Activated CD4-positive, alpha-beta T cell treated with anti-CD3 and anti-CD28 coated beads, Interleukin-2, amount 10 ng/mL, durations not matched to agents 7 days and 5 days (primary cell): Measurements from ENCODE around the gene AQP1. TPM values are rescaled to one million over a fixed set of nuclear protein-coding genes. Genes with fewer than 3 reads are reported as not detected.

Experiments used
- CTCF ChIA-PET: fragments of 350-600 bp; sonication (Branson Sonifier 250); formaldehyde crosslinking; loops from one replicate; lab custom pipeline; 2021; ENCODE audit warnings: antibody characterized with exemption; lab: Charles Lee
- POLR2A ChIA-PET: fragments of 350-600 bp; sonication (Branson Sonifier 250); formaldehyde crosslinking; loops from one replicate; lab custom pipeline; 2021; ENCODE audit warnings: antibody characterized with exemption; lab: Charles Lee
- DNase-seq: peaks from one replicate; pipeline ENCODE4 v3.0.0-alpha.2; 2020
- H3K27ac Mint-ChIP-seq: one replicate; pipeline ENCODE4 v1.8.0; 2021; ENCODE audit warnings: mild to moderate bottlenecking, moderate library complexity, mixed read lengths
- H3K27me3 Mint-ChIP-seq: one replicate; pipeline ENCODE4 v1.8.0; 2021; ENCODE audit warnings: mixed read lengths
- H3K36me3 Mint-ChIP-seq: one replicate; pipeline ENCODE4 v1.8.0; 2021; ENCODE audit warnings: low read depth, mixed read lengths
- H3K4me1 Mint-ChIP-seq: one replicate; pipeline ENCODE4 v1.8.0; 2021; ENCODE audit warnings: mixed read lengths
- H3K4me3 Mint-ChIP-seq: one replicate; pipeline ENCODE4 v1.8.0; 2021; ENCODE audit warnings: mild to moderate bottlenecking, moderate library complexity, mixed read lengths
- H3K9me3 Mint-ChIP-seq: one replicate; pipeline ENCODE4 v1.8.0; 2021; ENCODE audit warnings: mixed read lengths
- total RNA-seq, 2 experiments: library from RNA; stranded (reverse); gene quantifications; one replicate each; pipeline ENCODE4 v1.2.3, GENCODE V29; 2021

AQP1 gene
- total RNA-seq, 2 experiments from 2014 or later: 0.12 to 0.21 TPM

DNA sequence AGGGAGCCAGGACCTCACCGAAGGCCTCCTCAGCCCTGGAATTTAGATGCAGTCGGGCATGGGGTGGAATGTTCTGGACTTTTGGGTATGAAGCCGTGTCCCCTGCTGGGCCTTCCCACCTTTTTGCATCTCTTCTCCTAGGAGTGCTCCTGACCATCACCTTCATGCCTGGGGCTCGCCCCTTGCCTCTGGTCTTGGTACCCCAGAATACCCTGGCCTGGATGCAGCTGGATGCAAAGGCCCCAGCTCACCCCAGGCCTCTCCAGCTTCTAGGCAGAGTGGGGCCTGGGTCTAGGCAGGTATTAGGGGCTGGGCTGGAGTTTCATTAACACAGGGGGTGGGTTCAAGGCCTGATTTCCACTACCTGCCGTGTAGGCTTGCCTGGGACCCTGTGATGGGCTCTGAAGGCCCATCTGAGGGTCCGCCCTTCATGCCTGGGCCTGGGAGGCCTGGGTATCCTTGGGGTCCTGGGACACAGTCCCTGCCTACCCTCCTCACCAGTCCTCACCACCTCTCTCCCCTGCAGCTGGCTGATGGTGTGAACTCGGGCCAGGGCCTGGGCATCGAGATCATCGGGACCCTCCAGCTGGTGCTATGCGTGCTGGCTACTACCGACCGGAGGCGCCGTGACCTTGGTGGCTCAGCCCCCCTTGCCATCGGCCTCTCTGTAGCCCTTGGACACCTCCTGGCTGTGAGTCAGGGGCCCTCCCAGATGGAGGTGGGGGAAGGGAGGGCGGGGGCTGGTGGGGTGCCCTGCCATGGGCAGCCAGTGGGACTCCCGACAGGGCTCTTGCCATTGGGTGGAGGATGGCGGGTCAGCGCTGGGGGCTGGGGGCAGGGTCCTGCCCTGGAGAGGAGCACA is 10.1 kb downstream of the AQP1 start:
- no peak overlapping the region for H3K4me3 Mint-ChIP-seq
- no peaks in the 10 kb centered on the region for H3K4me1 Mint-ChIP-seq
- no peaks in the 10 kb centered on the region for H3K9me3 Mint-ChIP-seq
- ChIA-PET CTCF (interaction anchor here (2.9 kb wide), 1 partner anchor 10 kb away, joined by 9 read pairs; no protein-coding TSS in a partner anchor), POLR2A (no interaction called here)
- H3K36me3 Mint-ChIP-seq: no peaks in the 10 kb centered on the region
- no peak for DNase-seq
- no peak overlapping the region for H3K27ac Mint-ChIP-seq
- H3K27me3 Mint-ChIP-seq: no peaks in the 10 kb centered on the region

DNA sequence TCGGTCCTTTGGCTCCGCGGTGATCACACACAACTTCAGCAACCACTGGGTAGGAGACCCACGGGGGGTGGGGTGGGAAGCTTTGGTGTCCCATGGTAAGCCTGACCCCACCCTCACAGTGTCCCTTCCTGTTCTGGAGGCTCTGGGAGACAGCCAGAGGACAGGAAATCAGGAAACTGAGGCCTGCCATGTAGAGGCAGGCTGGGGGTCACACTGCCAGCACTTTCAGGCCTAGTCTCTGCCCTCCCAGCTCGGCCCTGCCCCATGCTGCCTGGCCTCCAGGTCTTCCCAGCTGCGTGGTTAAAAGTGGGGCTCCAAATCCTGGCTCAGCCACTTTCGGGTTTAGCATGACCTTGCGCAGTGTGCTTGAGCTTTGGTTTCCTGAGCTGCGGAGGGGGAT is 10.9 kb downstream of the AQP1 start:
- H3K27ac Mint-ChIP-seq: no peak overlapping the region
- DNase-seq: no peak
- no peaks in the 10 kb centered on the region for H3K9me3 Mint-ChIP-seq
- H3K4me3 Mint-ChIP-seq: no peak overlapping the region
- ChIA-PET POLR2A (no interaction called here), CTCF (interaction anchor here (2.9 kb wide), 1 partner anchor 9 kb away, joined by 9 read pairs; no protein-coding TSS in a partner anchor)
- no peaks in the 10 kb centered on the region for H3K4me1 Mint-ChIP-seq
- H3K27me3 Mint-ChIP-seq: no peaks in the 10 kb centered on the region
- H3K36me3 Mint-ChIP-seq: no peaks in the 10 kb centered on the region

- CTCF ChIA-PET: no interaction called here
- Mint-ChIP-seq H3K4me3 (no peak overlapping the region), H3K9me3 (no peaks in the 10 kb centered on the region), H3K36me3 (no peaks in the 10 kb centered on the region), H3K4me1 (no peaks in the 10 kb centered on the region), H3K27me3 (no peaks in the 10 kb centered on the region), H3K27ac (no peak overlapping the region)
- no peak for DNase-seq
- POLR2A ChIA-PET: interaction anchor here (0.7 kb wide), 1 partner anchor 18 kb away, joined by 3 read pairs; no protein-coding TSS in a partner anchor
Measured at GRCh38 chr7:30923009-30923773, 11.5 kb downstream of the AQP1 start.

GRCh38 chr7:30923774-30924413 is 12.2 kb downstream of the AQP1 start:
- ChIA-PET CTCF (interaction anchor here (1.1 to 1.5 kb wide), 3 partner anchors 9 to 60 kb away, joined by 4 to 5 read pairs (median 4); no protein-coding TSS in a partner anchor), POLR2A (interaction anchor here (0.7 kb wide), 1 partner anchor 17 kb away, joined by 3 read pairs; no protein-coding TSS in a partner anchor)
- Mint-ChIP-seq H3K9me3 (no peaks in the 10 kb centered on the region), H3K27me3 (no peaks in the 10 kb centered on the region), H3K4me3 (no peak overlapping the region), H3K36me3 (no peaks in the 10 kb centered on the region), H3K4me1 (no peaks in the 10 kb centered on the region), H3K27ac (no peak overlapping the region)
- no peak for DNase-seq

GRCh38 chr7:30924624-30925023 is 13.0 kb downstream of the AQP1 start:
- Mint-ChIP-seq H3K9me3 (no peaks in the 10 kb centered on the region), H3K4me3 (no peak overlapping the region), H3K27ac (no peak overlapping the region), H3K27me3 (no peaks in the 10 kb centered on the region), H3K4me1 (no peaks in the 10 kb centered on the region), H3K36me3 (no peaks in the 10 kb centered on the region)
- CTCF ChIA-PET: interaction anchor here (1.1 to 1.5 kb wide), 3 partner anchors 9 to 59 kb away, joined by 4 to 5 read pairs (median 4); no protein-coding TSS in a partner anchor
- no peak for DNase-seq
- POLR2A ChIA-PET: no interaction called here

DNA sequence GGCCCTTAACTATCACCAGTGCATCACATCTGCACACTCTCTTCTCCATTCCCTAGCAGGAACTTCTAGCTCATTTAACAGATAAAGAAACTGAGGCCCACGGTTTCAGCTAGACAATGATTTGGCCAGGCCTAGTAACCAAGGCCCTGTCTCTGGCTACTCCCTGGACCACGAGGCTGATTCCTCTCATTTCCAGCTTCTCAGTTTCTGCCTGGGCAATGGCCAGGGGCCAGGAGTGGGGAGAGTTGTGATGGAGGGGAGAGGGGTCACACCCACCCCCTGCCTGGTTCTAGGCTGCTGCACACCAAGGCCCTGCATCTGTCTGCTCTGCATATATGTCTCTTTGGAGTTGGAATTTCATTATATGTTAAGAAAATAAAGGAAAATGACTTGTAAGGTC is 13.5 kb downstream of the AQP1 start:
- CTCF ChIA-PET: interaction anchor here (1.1 to 1.5 kb wide), 3 partner anchors 8 to 58 kb away, joined by 4 to 5 read pairs (median 4); no protein-coding TSS in a partner anchor
- H3K27ac Mint-ChIP-seq: no peak overlapping the region
- no peak overlapping the region for H3K4me3 Mint-ChIP-seq
- H3K9me3 Mint-ChIP-seq: no peaks in the 10 kb centered on the region
- no peaks in the 10 kb centered on the region for H3K27me3 Mint-ChIP-seq
- DNase-seq: no peak
- no peaks in the 10 kb centered on the region for H3K4me1 Mint-ChIP-seq
- POLR2A ChIA-PET: no interaction called here
- H3K36me3 Mint-ChIP-seq: no peaks in the 10 kb centered on the region

- CTCF ChIA-PET: no interaction called here
- Mint-ChIP-seq H3K4me1 (no peaks in the 10 kb centered on the region), H3K36me3 (no peaks in the 10 kb centered on the region), H3K27ac (no peak overlapping the region), H3K9me3 (no peaks in the 10 kb centered on the region), H3K4me3 (no peak overlapping the region), H3K27me3 (no peaks in the 10 kb centered on the region)
- POLR2A ChIA-PET: no interaction called here
- no peak for DNase-seq
Measured at GRCh38 chr7:30925913-30926312, 14.3 kb downstream of the AQP1 start.

- Mint-ChIP-seq H3K27ac (no peak overlapping the region), H3K4me1 (no peaks in the 10 kb centered on the region), H3K27me3 (no peaks in the 10 kb centered on the region), H3K9me3 (no peaks in the 10 kb centered on the region), H3K36me3 (no peaks in the 10 kb centered on the region), H3K4me3 (no peak overlapping the region)
- DNase-seq: no peak
- ChIA-PET POLR2A (no interaction called here), CTCF (no interaction called here)
Measured at GRCh38 chr7:30926313-30926712, 14.7 kb downstream of the AQP1 start.

GRCh38 chr7:30927040-30927439 is 15.4 kb downstream of the AQP1 start:
- H3K36me3 Mint-ChIP-seq: no peaks in the 10 kb centered on the region
- no peaks in the 10 kb centered on the region for H3K9me3 Mint-ChIP-seq
- ChIA-PET CTCF (no interaction called here), POLR2A (no interaction called here)
- no peak overlapping the region for H3K27ac Mint-ChIP-seq
- no peaks in the 10 kb centered on the region for H3K27me3 Mint-ChIP-seq
- DNase-seq: no peak
- no peak overlapping the region for H3K4me3 Mint-ChIP-seq
- H3K4me1 Mint-ChIP-seq: no peaks in the 10 kb centered on the region

- Mint-ChIP-seq H3K27ac (no peak overlapping the region), H3K36me3 (no peaks in the 10 kb centered on the region), H3K27me3 (no peaks in the 10 kb centered on the region), H3K4me1 (no peaks in the 10 kb centered on the region), H3K9me3 (no peaks in the 10 kb centered on the region), H3K4me3 (no peak overlapping the region)
- ChIA-PET POLR2A (no interaction called here), CTCF (no interaction called here)
- no peak for DNase-seq
Measured at GRCh38 chr7:30927559-30927958, 15.9 kb downstream of the AQP1 start.

DNA sequence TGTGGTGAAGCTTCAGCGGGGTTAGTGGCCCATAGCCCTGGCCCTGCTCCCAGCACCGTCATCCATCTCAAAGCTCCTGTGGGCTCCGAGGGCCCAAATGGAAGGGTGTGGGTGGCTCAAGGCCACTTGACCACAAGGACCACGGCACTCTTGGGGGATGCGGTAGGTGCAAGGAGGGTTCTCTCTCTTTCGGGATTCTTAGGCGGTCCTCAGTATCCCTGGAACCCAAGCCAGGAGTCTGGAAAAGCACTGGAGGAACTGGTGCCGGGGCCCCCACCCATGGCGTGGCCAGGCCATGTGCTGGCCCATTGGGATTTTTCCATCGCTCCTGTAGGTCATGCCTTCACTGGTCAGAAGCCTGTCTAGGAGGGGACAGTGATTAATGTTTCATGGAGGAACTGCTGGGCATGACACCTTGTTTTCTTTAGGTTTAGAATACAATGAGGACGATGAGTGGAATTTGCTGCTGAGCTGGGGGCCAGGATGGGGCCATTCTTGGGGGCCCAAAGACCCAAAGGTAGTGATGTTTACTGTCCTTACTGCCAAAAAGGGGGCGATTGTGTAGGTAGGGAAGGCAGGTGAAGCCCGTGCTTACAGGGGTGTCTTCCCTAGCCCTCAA is 16.7 kb downstream of the AQP1 start:
- Mint-ChIP-seq H3K27ac (no peak overlapping the region), H3K9me3 (no peaks in the 10 kb centered on the region), H3K36me3 (no peaks in the 10 kb centered on the region), H3K4me3 (no peak overlapping the region), H3K27me3 (no peaks in the 10 kb centered on the region), H3K4me1 (no peaks in the 10 kb centered on the region)
- ChIA-PET POLR2A (no interaction called here), CTCF (interaction anchor here (1.7 kb wide), 1 partner anchor 10 kb away, joined by 5 read pairs; no protein-coding TSS in a partner anchor)
- no peak for DNase-seq

- DNase-seq: no peak
- CTCF ChIA-PET: interaction anchor here (0.8 to 1.7 kb wide), 2 partner anchors 9 kb away, joined by 5 to 6 read pairs; no protein-coding TSS in a partner anchor
- H3K36me3 Mint-ChIP-seq: no peaks in the 10 kb centered on the region
- H3K4me3 Mint-ChIP-seq: no peak overlapping the region
- no peaks in the 10 kb centered on the region for H3K4me1 Mint-ChIP-seq
- H3K27me3 Mint-ChIP-seq: no peaks in the 10 kb centered on the region
- no peaks in the 10 kb centered on the region for H3K9me3 Mint-ChIP-seq
- no peak overlapping the region for H3K27ac Mint-ChIP-seq
- POLR2A ChIA-PET: no interaction called here
Measured at GRCh38 chr7:30929686-30930085, 18.0 kb downstream of the AQP1 start.
